A172 (cell line): ENCODE data around the gene XPC. TPM values are rescaled to one million over a fixed set of nuclear protein-coding genes. Genes with fewer than 3 reads are reported as not detected.
"Not testable (repeated sequence)": the region's sequence is repeated elsewhere in the genome, so short reads cannot be mapped to it uniquely, and the experiment has no call there.

Experiments used
- DNase-seq: peaks from one replicate; pipeline ENCODE4 v3.0.0-alpha.2; 2015; ENCODE audit warnings: low spot score
- total RNA-seq: library from RNA; depleted of rRNA; stranded (reverse); fragments of >200 nt; shearing (Covaris generic); gene quantifications from 2 replicates; pipeline ENCODE4 v1.2.3, GENCODE V29; 2014; rRNA removed

XPC gene
- 28.4 and 32.2 TPM in 2 replicates for total RNA-seq

- DNase-seq, result peak; percentile 98
These were observed at the start of gene XPC, which contains the start of gene LSM3 for GRCh38 chr3:14178247-14179113. Gene XPC, minus strand, starts transcription at chr3:14178601. Its CDS starts 33 bp downstream, at chr3:14178568. Gene LSM3, plus strand, starts transcription at chr3:14178817. Its CDS starts 44 bp downstream, at chr3:14178861.

- no peak for DNase-seq
These were observed 49.5 kb upstream of the XPC start for GRCh38 chr3:14227856-14228255.

- not testable (repeated sequence) for DNase-seq
These were observed 48.0 kb upstream of the XPC start for GRCh38 chr3:14226351-14226750.

DNA sequence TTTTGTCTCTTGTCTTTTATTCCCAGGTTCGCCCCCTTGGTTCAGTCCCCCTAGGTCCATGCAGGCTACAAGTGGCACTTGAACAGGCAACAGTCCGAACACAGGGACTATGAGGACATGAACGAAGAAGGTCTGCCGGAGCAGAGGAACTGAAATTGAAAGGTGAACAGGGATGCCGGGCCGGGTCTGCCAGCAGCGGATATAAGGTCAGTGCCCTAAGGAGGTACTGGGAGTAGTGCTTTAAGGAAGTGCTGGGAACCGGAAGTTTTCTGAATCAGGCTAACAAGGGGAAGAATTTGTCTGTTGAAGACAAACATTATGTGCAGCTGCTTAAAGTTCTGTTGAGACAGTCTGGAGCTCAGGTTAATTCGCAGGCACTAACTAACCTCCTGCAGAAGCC is 47.0 kb upstream of the XPC start:
- DNase-seq, result no peak

DNA sequence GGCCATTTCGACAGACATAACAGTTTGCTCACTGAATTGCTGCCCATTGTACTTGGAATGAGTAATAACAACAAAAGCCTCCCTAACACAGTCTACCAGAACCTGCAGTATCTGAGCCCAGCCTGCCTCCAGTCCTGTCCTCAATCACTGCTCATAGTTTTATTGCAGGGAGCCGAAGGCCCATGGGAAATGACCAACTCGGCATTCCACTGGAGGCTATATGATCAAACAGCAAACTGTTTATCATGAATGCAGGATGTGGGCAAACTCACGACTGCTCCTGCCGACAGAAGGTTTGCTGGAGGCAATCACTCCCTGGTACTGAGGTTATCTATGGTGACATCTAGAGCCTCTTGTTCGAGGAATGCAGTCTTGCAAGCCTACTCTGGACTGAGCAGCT is 46.5 kb upstream of the XPC start:
- DNase-seq, result peak; percentile 23

- DNase-seq, result no peak
These were observed 45.2 kb upstream of the XPC start for GRCh38 chr3:14223595-14223994.

DNA sequence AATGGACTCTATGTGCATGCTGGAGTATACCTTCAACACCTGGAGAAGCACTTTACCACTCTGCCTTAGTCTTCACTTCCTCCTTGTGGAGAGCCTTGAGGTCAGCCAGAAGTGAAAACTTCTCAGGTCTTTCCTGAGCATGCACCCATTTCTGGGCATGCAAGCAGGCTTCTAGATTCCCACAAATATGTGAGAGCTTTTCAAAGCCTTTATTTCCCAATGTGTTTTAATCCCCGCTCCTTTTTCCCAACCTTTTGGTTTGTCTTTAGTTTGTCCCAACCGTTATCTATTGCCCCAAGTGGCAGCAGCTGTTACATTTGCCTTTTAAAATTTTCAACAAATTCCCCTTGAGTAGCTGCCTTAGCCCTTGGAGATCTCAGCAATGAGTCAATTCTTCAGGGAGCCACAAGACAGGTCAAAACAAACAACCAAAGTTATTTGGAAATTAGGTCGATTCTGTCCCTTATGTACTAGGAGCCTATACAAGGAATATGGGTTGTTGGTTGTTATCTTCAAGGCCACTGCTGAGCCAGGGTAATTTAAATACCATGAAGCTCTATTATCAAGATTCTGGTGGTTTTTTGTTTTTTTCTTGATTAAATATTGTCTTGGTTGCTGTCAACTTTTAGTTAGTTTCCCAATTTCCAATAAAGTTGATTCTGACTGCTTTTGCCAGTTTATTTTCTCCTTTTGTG is 44.6 kb upstream of the XPC start:
- DNase-seq, result no peak

DNA sequence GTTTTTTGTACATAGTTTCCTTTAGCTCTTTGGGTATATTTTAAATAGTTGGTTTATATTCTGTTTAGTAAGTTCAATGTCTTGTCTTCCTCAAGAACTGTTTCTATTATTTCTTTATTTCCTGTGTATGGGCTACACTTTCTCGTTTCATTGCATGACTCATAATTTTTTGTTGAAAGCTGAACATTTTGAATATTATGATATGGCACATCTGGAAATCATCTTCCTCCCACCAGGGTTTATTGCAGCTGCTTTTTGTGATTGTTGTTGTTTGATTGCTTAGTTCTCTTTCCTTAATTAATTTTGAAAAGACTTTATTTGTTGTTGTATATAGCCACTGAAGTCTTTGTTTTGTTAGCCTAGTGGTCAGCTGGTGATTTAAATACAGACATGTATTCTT is 44.1 kb upstream of the XPC start:
- no peak for DNase-seq

DNA sequence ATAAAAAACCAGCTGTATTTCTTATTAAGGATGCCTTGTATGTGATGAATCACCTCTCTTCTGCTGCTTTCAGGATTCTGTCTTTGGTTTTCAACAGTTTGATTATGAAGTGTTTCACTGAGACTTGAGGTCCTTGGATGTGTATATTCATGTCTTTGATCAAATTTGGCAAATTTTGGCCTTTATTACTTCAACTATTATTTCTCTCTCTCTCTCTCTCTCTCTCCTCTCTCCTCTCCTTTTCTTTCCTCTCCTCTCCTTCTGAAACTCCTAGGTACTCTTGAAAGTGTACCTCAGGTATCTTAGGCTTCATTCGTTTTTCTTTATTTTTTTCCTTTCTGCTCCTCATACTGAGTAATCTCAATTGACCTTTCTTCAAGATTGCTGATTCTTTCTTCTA is 43.5 kb upstream of the XPC start:
- DNase-seq, result no peak

DNA sequence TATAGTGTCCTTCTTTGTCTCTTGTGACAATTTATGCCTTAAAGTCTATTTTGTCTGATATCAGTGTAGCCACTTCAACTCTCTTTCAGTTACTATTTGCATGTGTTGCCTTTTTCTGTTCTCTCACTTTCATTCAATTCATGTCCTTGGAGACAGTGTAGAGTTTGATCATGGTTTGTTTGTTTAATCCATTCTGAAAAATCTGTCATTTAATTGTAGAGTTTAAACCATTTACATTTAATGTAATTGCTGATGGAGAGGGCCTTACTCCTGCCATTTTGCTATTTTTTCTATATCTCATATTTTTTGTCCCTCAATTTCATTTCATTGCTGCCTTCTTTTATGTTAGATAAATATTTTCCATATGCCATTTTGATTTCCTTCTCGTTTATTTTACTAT is 42.5 kb upstream of the XPC start:
- no peak for DNase-seq

DNA sequence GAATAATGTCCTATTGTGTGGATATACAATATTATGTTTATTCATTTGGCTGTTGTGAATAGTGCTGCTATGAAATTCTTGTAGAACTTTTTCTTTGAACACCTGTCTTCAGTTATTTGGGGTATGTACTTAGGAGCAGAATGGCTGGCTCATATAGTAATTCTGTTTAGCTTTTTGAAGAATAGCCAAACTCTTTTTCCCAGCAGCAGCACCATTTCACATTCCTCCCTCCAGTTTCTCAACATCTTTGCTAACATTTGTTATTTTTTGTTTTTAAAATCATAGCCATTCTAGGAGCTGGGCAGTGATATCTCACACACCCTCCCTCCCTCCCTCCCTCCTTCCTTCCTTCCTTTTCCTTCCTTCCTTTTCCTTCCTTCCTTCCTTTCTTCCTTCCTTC is 40.0 kb upstream of the XPC start:
- no peak for DNase-seq

- DNase-seq, result no peak
These were observed 38.1 kb upstream of the XPC start for GRCh38 chr3:14216257-14217048.

DNA sequence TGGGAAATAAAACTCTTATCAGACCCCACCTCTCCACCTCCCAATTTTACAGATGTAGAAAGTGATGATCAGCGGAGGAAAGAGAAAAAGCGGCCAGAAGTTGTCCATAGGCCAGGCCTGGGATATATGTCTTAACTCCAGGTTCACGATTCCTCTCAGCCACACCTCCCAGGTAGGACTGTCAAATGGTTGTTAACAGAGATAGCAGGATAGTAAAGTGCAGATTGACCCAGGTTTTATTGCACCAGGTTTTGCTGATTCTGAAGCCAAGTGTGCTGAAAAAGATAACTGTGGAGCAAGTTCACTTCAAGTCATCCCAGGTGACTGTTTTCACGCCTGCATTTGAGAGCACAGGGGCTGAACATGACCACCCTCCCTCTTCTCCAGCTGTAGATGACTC is 36.4 kb upstream of the XPC start:
- no peak for DNase-seq

DNA sequence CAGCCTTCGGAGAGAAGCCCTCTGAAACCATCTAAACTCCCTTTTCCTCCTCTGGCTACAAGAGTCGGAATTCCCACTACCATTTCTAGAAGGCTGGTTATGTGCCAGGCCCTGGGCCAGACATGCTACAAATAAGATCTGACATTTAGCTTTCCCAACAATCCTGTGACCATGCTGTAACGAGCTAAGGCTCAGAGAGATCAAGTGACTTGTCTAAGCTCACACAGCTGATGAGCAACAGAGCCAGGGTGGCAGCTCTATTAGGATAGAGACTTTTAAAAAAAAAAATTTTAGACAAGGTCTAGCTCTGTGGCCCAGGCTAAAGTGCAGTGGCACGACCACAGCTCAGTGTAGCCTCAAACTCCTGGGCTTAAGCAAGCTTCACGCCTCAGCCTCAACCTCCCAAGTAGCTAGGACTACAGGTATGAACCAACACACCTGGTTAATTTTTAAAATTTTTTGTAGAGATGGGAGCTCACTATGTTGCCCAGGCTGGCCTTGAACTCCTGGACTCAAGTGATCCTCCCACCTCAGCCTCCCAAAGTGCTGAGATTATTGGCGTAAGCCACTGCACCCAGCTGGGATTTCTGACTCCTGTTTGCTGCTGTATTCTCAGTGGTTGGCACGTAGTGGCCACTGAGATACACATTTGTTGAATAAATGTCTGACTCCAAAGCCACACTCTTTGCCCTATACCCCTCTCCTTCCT is 34.8 kb upstream of the XPC start:
- no peak for DNase-seq

DNA sequence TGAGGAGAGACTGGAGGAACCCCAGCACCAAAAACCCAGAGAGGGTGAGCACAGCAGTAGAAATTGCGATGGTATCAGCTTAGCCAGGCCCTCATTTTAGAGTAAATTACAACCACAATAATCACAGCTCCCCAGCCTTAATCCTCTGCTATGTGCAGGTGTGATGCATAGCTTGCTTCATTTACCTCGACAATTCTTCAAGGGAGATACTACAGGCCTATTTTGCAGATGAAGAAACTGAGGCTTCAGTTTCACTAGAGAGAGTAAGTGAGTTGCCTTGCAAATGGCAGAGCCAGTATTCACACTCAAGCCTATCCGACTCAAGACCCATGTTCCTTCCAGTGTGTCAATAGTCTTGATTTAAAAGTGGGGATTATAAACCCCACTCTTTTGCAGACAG is 33.6 kb upstream of the XPC start:
- DNase-seq, result no peak

GRCh38 chr3:14211621-14212020 is 33.2 kb upstream of the XPC start:
- DNase-seq, result no peak

DNA sequence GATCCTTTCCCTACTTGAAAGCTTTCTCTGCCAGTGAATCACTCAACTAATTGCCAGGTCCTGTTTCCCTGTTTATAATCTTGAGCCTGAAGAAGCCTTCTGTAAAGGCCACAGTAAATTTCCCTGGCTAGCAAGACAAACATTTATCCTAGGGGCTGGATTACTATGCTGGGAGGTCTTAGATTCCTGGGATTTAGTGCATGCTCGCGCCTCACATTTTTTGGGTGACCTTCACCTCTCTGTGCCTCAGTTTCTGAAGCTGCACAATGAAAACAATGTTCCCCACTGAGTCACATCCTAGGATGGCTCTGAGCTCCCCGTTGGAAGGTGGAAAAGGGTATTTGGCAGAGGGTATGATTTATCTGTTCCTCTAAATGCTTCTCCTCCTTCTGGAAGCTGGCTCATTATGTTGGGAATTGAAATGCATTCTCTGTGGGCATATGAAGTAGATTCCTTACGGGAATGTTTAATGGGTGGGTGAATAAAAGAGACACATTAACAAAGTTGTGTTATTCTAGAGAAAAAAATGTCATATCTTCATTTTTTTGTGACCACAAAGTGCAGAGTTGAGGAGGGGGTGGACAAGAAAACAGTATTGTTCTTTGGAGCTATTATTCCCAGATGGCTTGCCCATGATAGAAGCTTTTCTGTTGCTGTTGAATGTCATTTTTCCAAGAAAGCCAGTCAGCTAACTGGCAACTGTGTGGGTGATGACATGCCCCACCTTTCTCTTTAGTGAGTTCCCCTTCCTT is 32.6 kb upstream of the XPC start:
- peak; percentile 85 for DNase-seq

DNA sequence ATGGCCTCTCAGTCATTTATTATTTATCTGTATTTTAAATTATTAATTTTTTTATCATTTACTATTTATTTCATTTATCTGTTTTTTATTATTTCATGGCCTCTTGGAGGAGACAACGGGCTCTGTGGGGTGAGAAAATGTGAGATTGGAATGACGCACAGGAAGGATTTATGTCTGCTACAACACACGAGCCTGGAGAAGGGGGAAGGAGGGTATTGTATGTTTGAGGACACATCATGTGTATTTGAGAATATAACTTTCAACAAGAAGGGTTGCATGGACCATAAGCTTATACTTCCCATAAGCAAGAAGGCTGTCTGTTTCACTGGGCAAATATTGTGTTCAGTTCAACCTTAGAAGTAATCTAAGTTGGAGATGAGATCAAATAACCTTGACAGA is 31.9 kb upstream of the XPC start:
- DNase-seq, result no peak

GRCh38 chr3:14209581-14210289 is 31.3 kb upstream of the XPC start:
- DNase-seq, result no peak

DNA sequence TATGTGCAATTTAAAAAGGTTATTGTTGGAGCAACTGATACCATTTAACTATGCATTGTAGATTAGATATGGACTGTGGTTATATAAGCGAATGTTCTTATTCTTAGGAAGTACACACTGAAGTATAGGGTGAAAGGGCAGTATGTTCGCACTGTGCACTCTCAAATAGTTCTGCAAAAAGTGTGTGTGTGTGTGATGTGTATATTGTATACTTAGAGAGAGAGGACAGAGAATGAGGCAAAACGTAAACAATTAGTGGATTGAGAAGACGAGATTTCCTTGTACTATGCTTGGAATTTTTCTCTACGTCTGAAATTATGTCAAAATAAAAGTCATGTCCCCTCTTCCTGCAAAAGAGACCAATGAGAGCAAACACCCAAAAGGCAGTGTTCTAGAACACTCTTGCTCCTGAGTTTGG is 30.6 kb upstream of the XPC start:
- no peak for DNase-seq
